ENCODE results near the gene DNAH6.

DNA sequence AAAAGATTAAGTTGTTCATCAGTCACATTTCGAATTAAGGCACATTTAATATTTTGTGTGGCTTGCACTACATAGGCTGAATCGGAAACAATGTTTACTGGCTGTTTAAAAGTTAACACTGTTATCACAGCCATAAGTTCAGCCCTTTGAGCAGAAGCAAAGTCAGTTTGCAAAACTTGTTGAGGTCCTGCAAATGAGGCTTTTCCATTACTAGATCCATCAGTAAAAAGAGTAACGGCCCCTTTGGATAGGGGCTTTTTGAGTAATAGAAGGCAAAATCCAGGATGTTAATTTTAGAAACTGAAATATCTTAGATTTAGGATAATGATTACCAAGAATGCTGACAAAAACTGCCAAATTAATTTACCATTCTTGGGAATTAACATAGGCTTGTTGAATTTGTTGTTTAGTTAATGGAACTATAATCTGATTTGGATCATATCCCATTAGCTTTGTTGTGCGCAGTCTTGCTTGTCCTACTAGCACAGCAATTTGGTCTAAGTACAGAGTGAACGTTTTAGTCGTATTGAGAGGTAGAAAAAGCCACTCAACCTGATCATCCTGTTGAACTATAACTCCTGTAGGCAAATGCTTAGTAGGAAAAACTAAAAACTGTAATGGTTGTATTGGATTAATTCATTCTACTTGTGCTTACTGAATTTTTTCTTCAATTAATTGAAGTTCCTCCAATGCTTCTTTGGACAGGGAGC is 43.3 kb upstream of the DNAH6 start:
- TF ChIP-seq, protein P1, sequence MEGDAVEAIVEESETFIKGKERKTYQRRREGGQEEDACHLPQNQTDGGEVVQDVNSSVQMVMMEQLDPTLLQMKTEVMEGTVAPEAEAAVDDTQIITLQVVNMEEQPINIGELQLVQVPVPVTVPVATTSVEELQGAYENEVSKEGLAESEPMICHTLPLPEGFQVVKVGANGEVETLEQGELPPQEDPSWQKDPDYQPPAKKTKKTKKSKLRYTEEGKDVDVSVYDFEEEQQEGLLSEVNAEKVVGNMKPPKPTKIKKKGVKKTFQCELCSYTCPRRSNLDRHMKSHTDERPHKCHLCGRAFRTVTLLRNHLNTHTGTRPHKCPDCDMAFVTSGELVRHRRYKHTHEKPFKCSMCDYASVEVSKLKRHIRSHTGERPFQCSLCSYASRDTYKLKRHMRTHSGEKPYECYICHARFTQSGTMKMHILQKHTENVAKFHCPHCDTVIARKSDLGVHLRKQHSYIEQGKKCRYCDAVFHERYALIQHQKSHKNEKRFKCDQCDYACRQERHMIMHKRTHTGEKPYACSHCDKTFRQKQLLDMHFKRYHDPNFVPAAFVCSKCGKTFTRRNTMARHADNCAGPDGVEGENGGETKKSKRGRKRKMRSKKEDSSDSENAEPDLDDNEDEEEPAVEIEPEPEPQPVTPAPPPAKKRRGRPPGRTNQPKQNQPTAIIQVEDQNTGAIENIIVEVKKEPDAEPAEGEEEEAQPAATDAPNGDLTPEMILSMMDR (IDR thresholded peaks at IDR 0.05) = no peak
- no peak for TF ChIP-seq POLR2A (IDR thresholded peaks at IDR 0.05)
- no peak for TF ChIP-seq EP300 (IDR thresholded peaks at IDR 0.05)
